GM19324 (cell line): ENCODE data around the gene TENM4.

Experiments used
- ATAC-seq: cut with Tn5 transposase; IDR thresholded peaks from one replicate; pipeline ENCODE4 v1.9.1; 2021; ENCODE audit warnings: mild to moderate bottlenecking, moderate library complexity; ENCODE audit not compliant: unreplicated experiment, low FRiP score

The TENM4 gene

DNA sequence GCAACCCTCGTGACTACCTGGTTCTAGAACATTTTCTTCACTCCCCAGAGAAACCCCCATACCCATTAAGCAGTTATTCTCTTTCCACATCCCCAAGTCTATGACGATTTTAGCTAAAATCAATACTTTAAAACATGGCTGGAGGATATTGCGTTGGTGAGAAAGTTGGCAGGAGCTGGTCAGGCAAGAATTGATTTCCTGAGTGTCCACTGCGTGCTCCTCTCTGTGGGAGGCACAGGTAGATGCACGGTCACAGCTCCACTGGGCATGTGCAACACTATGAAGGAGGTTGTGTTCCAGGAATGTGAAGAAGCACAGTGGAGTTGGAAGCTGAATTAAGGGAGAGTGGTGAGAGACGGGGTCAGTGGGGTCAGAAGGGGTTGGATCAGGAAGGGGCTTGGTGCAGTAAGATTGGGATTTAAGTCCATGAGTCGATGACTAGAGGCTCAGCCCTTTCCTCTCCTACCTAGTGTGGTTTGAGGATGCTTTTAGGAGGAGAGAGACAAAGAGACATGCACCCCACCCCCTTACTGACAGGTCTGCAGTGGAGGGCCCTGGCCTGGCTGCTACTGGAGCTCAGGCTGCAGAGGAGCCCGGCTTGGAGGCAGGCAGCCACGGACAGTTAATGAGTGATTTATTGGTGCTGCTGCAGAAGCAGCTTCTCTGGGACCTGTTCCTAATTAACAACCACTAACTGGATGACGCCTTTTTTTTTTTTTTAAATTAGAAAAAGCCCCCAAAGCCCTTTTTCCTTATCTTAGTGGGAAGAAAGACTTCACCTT is 395.6 kb downstream of the TENM4 start:
- no peak for ATAC-seq

DNA sequence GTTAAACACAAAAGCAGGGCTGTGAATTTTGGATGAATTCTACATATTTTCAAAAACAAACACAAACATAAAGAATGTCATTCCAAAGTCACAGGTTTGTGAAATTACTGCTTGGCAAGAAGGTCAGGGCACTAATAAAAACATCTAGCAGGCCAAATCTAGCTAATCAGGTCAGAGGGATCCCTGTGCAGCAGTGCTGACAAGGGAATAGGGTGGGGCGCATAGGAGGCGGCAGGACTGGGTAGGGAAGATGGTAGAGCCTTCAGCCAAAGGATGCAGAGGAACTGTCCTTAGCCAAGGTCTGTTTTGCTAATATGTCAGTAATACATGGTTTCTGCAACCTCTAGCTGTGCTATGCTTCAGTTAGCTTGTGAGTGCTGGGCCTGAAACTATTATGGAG is 396.6 kb downstream of the TENM4 start:
- no peak for ATAC-seq

DNA sequence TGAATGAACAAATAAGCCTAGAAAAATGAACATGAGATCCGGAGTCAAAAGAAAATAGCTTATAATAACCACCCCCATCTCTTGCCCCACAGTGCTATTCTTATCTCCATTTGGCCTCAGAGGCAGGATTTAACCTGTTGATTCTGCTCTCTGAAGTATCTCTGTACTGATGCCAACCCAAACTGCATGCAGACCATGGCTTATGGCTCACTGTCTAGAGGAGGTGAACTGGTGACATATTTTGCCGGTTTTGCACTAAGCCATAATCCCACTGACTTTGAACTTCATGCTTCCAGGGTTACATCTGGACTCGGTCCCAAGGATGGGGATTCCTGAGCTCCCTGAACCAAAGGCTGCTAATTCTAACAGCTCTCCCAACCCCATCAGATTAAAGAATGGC is 397.1 kb downstream of the TENM4 start:
- ATAC-seq, result no peak

DNA sequence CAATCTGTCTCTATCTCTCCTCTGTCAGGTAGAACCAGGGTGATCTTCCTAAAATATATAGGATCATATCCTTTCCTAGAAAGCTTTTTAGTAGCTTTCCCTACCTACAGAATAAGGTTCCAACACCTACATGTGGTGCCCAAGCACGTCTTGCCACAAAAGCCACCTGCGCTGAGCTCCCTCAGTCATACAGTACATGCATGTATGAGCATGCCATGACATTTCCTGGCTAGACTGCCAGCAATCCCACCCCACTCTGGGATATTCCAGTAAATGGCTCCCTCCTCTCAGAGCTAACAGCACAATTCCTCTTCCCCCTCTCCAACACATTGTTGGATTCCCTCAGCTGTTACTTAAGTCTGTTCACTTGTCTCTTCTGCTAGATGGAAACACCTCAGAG is 398.0 kb downstream of the TENM4 start:
- ATAC-seq, result no peak

DNA sequence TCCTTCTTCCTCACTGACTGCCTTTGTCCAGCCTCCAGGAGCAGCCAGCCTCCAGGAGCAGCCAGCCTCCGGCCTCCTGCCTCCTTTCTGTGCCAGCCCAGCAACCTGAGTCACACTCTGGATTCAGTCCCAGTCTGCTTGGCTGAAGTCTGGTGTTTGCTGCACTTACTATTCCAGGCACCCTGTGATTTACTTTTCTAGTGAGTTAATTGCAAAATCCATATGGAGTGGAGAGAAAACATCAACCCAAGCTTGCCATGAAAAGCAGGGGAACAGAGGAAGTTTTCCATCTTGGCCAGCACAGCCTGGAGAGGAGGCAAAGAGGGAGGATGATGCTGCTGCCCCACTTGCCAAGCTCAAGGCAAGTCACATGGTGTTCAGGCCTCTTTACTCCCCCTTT is 400.5 kb downstream of the TENM4 start:
- no peak for ATAC-seq

DNA sequence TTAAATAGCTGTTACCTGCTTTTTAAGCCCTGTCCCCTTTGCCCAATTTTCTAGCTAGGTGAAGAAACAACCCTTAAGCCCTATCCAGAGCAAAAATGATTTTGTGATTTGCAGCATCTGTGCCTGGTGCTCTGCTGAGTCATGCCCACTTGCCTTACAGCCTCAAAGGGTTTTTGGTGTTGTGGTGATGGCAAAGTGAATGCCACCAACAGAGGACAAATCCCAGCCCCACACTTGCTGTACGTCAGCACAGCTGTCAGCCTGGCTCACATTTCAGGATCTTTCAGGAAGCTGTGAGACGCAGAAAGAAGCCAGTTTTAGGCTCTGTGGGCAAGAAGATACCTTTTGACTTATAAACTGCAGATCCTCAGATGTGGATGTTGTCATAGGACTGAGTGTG is 401.7 kb downstream of the TENM4 start:
- no peak for ATAC-seq

DNA sequence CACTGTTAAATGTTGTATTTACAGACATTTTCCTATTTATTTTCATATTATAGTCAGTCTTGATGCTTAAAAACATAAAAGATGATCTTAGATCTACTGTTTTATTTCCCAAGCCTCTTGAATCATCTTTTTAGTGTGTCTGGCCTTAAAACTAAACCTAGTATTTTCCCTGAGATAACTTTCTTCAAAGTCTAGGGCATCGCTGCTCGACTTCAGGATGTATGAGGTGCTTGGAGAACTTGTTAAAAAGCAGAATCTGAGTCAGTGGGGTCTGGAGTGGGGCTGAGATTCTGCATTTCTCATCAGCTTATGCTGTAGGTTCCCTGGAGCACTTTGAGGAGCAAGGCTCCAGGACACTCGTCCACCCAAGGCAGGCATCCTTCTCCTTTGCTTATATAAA is 404.9 kb downstream of the TENM4 start:
- no peak for ATAC-seq

DNA sequence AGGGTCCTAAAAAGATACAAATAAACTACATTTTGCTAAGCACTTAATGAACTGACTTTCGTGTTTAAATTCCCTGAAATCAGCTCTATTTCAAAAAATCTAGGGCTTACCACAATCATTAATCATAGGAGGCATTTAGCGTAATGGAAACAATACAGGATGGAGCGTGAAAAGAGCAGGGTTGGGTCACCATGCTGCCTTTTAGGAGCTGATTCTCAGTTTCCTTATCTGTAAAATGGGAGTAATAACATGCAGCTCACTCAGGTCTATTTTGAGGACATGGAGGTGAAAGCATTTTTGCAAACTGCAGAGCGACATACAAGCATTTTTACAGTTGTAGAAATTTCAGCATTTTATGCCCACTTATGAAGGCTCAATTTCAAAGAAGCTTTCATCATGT is 407.0 kb downstream of the TENM4 start:
- no peak for ATAC-seq

DNA sequence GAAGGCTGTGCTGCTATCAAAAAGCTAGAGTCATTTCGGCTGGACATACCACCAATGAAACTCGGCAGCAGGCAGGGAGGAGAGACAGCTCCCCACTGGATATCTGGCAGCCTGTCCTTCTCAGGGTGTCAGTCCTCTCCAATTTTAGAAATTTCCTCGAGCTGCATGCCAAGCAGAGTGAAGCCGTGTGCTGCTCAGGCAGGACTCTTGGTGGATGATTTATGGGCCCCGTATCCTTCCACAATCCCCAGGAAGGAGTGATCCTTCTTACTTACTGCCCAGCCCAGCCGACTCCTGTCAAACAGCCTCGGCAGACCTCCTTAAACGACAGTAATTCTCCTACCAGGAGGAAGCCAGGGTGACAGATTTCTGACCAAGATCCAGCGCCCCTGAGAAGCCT is 410.4 kb downstream of the TENM4 start:
- ATAC-seq, result no peak

DNA sequence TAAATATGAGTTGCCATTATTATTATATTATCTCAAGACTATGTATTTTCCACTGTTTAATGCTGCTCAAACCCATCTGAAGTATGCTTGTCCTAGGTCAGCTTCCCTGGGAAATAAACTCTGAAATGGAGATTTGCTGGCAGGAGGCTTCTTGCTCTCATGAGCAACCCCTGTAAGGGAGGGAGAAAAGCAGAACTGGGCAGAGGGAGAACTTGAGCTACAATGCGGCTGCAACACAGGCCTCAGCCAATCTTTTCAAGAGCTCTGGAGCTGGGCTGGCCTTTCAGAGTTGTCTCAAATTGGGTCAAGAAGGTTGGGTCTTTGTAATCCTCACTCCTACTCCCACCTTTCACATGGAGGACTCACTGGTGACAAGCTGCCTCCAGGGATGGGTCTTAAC is 412.6 kb downstream of the TENM4 start:
- ATAC-seq, result no peak

DNA sequence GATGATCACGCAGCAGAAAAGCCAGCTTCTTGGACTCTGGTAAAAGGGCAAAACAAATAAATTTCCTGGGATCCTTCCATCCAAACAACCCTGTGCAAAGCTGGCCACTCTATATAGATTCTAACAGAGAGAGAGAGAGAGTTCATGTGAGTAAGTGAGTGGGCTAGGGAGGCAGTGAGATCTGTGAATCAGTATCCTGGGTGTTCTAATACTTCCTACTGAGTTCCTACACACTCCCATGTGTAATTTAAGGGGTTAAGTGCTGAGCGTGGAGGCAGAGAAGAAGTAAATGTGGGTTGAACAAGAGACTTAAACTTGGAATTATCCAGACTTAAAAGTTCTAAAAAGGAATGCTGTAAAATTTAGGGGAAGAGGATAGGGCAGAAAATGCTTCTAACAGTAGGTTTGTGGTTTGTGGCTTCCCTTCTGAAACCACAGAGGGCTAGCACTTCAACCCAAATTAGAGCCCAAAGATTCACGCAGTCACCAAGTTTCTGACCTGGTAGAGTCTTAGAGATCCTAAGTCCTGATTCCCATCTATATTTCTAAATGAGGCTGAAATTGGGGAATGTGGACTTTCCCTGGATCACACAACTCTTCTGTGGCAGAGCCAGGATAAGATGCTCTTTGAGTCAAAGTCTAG is 413.9 kb downstream of the TENM4 start:
- ATAC-seq, result peak; percentile 86

DNA sequence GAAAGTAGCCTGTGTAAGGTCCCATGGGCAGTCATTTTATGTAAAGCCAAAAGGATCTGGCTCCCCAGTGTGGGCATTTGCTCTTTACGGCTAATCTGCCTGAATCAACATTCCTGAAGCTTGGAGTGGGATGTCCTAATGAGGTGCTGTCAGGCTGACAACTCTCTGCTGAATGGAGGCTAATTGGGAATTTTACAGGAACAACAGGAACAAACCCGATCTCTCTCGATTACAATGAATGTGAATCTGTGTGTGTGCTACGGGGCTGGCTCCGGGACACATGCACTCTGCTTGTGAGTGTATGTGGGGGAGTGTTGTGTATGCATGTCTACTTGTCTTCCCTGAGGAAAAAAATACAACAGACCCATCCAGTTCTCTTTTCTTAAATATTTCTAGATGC is 415.2 kb downstream of the TENM4 start:
- ATAC-seq, result no peak

DNA sequence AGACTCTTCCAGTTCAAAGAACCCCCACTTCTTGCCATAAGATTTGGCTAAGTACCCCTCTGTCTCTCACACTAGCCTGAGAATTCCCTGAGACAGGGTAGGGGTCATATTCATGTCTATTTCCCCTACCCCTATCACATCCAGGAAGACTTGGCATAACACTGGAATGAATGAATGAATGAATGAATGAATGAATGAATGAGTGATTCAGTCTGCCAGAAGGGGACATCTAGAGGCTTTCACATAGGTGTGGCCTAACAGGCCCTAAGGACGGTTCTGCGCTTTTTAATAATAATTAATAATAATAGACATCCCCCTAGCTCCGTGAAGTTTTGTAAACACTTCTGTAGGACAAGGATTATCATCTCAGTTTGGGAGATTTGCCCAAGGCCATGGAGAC is 415.7 kb downstream of the TENM4 start:
- ATAC-seq, result no peak

DNA sequence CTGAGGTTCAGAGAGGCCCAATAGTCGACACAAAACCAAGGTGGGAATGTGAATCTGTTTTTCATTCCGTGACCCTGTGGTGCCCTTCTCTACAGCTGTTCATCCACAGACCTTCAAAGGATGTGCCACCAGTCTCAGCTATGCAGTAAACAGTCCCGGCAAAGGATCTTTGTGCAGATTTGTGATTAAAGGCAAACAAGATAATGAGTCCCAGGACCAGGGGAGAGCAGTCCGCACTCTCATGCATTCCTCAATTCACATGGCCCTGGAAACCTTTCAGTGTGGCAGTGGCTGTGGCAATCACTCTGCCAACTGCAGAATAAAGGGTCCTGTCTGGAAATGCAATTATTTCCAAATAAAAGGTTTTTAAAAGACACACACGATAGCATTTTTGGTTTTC is 418.6 kb downstream of the TENM4 start:
- no peak for ATAC-seq

DNA sequence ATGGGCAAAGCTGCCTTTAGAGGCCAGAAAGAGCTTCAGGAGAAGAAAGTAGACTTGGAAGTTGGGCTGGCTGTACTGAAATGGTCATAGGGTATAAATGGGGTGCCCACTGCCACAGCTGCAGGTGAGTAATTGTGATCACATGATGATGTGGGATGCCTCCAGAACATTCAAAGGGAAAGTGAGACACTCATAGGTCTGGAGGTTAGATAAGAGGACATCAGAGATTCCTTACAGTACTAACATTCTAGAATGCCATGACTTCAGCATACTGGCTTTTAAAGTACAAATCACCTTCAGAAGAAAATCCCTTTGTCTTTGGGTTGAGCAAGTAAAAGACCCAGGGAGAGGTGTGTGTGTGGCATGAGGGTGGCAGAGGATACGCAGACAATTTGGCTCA is 419.2 kb downstream of the TENM4 start:
- ATAC-seq, result no peak

DNA sequence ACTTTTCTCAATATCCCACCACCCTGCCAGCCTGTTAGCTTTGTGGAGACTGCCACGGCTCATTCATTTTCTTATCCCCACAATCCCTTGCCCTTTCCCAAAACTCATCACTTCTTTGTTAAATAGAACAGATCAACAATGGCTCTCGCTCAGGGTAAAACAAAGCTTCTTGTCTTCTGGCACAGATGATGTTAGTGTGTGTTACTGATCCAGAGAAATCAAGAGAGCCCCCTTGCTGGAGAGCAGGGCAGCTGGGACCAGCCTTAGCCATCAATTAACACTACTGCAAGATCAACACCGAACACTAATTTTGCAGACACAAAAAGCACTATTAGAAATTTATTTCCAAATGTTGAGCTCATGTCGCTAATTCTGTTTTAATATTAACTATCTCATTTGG is 420.9 kb downstream of the TENM4 start:
- ATAC-seq, result no peak

DNA sequence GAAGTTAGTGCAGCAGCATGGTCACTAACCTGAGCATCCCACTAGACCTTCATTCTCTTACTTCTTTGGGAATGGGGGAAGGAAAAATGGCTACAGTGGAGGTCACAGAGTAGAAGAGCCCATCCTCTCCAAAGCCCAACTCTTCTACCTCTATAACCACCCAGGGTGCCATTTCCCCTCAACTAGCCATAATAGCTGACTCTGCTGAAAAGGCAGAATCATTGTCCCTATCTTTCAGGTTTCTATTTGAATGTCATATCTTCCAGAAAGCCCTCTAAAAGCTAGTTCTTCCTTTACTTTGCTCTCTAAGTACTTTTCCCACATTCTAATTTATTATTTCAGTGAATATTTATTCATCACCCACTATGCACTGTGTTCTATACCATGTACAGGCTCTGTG is 421.6 kb downstream of the TENM4 start:
- no peak for ATAC-seq

DNA sequence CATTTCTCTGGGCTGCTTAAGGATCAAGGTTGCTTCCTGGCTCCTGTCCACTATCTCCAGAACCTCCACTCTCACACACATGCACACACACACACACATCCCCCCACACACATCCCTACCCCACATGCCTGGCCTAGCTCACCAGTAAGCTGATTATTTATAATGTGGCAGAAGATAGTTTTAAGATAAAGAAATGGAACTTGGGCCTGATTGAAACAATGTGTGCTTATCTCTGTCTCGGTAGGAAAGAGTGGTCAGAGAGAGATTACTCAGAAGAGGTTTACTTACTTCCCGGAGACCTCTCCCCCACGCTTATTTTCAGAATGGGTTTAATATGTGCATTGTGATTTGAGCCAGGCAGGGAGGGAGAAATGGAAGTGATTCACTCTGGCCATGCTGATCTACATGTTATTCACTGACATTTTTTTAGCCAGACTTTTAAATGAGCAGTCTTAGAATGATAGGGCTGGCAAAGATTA is 422.4 kb downstream of the TENM4 start:
- no peak for ATAC-seq

DNA sequence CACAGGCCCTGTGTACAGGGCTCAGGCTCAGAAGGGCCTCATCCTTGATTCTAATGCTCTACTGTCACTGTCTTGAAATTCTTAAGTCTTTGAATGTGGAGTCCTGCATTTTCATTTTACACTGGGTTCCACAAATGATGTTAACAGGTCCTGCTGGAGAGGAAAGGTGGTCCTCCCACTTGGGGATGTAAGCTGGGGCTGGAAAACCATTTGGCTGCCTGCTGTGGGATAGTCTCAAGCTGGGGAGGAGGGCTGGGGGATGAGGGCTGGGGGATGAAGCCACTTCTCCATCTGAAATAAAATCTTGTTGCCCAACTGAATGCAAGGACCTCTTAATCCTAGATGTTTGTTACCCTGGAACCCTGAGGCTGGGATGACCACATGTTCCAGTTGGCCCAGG is 423.0 kb downstream of the TENM4 start:
- ATAC-seq, result no peak

DNA sequence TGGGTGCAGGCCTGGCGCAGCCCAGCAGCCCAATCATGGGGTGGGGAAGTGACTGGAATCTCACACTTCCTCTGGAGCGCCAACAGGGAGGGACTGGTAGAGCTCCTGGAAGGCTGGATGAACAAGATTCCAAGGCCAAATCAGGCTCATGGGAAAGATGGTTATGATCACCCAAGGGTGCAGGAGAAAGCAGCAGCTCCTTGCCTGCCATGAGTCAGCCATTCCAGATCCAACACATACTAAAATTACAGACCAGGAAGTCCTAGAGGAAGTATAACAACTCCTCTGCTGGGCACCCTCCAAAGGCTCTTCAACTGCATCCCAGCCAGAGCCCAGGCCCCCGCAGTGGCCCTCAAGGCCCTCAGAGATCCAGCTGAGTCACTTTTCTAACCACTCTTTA is 427.3 kb downstream of the TENM4 start:
- no peak for ATAC-seq

DNA sequence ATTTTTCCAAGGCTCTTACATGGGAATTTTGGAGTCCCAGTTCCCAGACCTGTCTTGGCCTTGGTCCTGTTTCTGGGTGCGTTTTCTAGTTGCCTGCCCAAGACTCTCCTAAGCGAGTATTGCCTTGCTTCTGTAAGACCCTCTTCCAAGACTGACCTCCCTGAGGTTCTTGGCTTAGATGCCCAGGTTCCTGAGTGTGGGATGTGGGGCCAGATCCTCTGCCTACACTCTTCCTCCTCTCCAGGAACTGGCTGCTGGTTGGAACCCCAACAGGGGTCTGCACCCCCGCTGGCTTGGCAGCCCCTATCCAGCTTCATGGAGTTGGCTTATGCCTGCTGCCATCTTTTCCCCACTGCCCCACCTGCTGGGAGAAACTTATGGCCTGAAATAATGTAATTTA is 429.5 kb downstream of the TENM4 start:
- ATAC-seq, result no peak

DNA sequence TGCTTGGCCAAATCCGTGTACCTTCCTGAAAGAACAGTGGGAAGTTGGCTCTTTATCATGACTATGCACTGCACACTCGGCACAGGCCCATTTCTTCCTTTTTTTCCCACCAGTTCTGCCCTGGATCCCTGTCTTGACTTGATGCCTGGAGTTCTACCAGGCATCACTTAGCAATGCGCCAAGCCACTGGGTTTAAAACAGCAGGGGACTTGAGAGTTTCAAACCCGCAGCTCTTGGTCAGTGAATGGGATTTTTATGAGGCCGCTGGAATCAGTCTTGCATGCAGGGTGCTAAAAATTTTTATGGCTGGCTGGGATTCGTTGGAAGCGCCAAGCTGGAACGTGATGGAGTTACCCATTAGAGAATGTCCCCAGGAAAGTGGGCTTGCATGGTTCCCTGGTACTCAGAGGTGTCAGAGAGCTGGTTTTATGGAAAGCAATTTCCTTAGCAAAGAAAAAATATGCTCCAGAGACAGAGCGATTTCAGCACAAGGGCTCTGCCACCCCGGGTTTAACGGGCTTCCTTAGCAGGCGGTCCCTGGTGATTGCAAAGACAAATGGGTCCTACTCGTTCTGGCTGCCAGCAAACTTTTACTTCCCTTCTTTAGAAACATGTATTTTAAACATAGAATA is 432.9 kb downstream of the TENM4 start:
- ATAC-seq, result no peak
